ENCODE data around the gene NUMB.

Gene NUMB

GRCh38 chr14:73227812-73228781, 230.2 kb downstream of the NUMB start:
- Histone ChIP-seq H3K9me3 (ENCODE audit: control insufficient read depth, insufficient read depth, low read length) (no peaks in the 10 kb centered on the region), H3K36me3 (ENCODE audit: control insufficient read depth, insufficient read depth, low read length) (no peaks in the 10 kb centered on the region), H3K27me3 (ENCODE audit: control insufficient read depth, insufficient read depth, low read length) (no peaks in the 10 kb centered on the region), H3K4me3 (ENCODE audit: low read depth, low read length) (no peak overlapping the region), H3K4me1 (ENCODE audit: control insufficient read depth, insufficient read depth, low read length) (peaks cover 16% of the 10 kb centered on the region), H3K9ac (ENCODE audit: low read depth, low read length) (no peak overlapping the region)

- Histone ChIP-seq H3K36me3 (ENCODE audit: control insufficient read depth, insufficient read depth, low read length) (no peaks in the 10 kb centered on the region), H3K9me3 (ENCODE audit: control insufficient read depth, insufficient read depth, low read length) (no peaks in the 10 kb centered on the region), H3K27me3 (ENCODE audit: control insufficient read depth, insufficient read depth, low read length) (no peaks in the 10 kb centered on the region), H3K4me3 (ENCODE audit: low read depth, low read length) (no peak overlapping the region), H3K9ac (ENCODE audit: low read depth, low read length) (no peak overlapping the region), H3K4me1 (ENCODE audit: control insufficient read depth, insufficient read depth, low read length) (peaks cover 14% of the 10 kb centered on the region)
Observed at GRCh38 chr14:73225496-73225895, 232.8 kb downstream of the NUMB start.
